HL-60 (cell line): ENCODE results near the gene CPNE6.

Experiments
- DNase-seq, 2 experiments: peaks; one replicate each; pipeline ENCODE4 v3.0.0-alpha.2; 2010 to 2020; ENCODE audit warnings: low read depth in 1 of 2, low spot score in 1 of 2
- H3K27ac ChIP-seq: fragments of 250-450 bp; sonication (Bioruptor Pico); replicated peaks from 2 replicates; pipeline ENCODE4 v1.5.1; 2020; ENCODE audit warnings: mild to moderate bottlenecking, moderate library complexity
- H3K27me3 ChIP-seq: fragments of 250-450 bp; sonication (Bioruptor Pico); 2 replicates; pipeline ENCODE4 v1.5.1; 2021; ENCODE audit warnings: mild to moderate bottlenecking, moderate library complexity; ENCODE audit not compliant: insufficient read depth, poor library complexity, severe bottlenecking
- H3K4me3 ChIP-seq: replicated peaks from 2 replicates; pipeline ENCODE4 v1.5.1; 2011; ENCODE audit warnings: mild to moderate bottlenecking, control low read depth, low read length; ENCODE audit not compliant: insufficient read depth
- CTCF ChIP-seq: IDR thresholded peaks from one replicate; pipeline ENCODE4 v1.5.1; 2011; ENCODE audit warnings: low read length, control low read depth, inconsistent platforms; ENCODE audit not compliant: insufficient read depth
- GABPA ChIP-seq: IDR thresholded peaks from 2 replicates; pipeline ENCODE4 v1.6.1; 2012; ENCODE audit warnings: low read depth
- POLR2AphosphoS5 ChIP-seq: IDR thresholded peaks from 2 replicates; pipeline ENCODE4 v1.6.1; 2012; ENCODE audit warnings: low read depth
- REST ChIP-seq: IDR thresholded peaks from 2 replicates; pipeline ENCODE4 v1.6.1; 2012; ENCODE audit warnings: low read depth; ENCODE audit not compliant: insufficient replicate concordance
- SPI1 ChIP-seq: IDR thresholded peaks from 2 replicates; pipeline ENCODE4 v1.6.1; 2012; ENCODE audit warnings: low read depth, mild to moderate bottlenecking, borderline replicate concordance

The CPNE6 gene

GRCh38 chr14:24089890-24090289 is 18.5 kb downstream of the CPNE6 start:
- DNase-seq, result no peak
- Histone ChIP-seq H3K27me3 (no peaks in the 10 kb centered on the region), H3K27ac (no peak overlapping the region), H3K4me3 (no peak overlapping the region)
- no peak for TF ChIP-seq REST
- no peak for TF ChIP-seq CTCF
- no peak for TF ChIP-seq SPI1
- TF ChIP-seq POLR2AphosphoS5, result no peak
- no peak for TF ChIP-seq GABPA

GRCh38 chr14:24092110-24092504 is 20.7 kb downstream of the CPNE6 start:
- DNase-seq, result no peak
- no peaks in the 10 kb centered on the region for H3K27me3 ChIP-seq
- H3K27ac ChIP-seq, result no peak overlapping the region
- TF ChIP-seq POLR2AphosphoS5 (no peak), REST (no peak), SPI1 (no peak), CTCF (no peak), GABPA (no peak)
- no peak overlapping the region for H3K4me3 ChIP-seq

GRCh38 chr14:24092505-24093206 is 21.3 kb downstream of the CPNE6 start:
- no peak overlapping the region for H3K4me3 ChIP-seq
- no peaks in the 10 kb centered on the region for H3K27me3 ChIP-seq
- no peak overlapping the region for H3K27ac ChIP-seq
- TF ChIP-seq REST (no peak), SPI1 (no peak), CTCF (no peak), GABPA (no peak), POLR2AphosphoS5 (no peak)
- no peak for DNase-seq
